GM18519 (cell line): ENCODE data around the gene MYOM3.

Source experiments
- ATAC-seq: cut with Tn5 transposase; IDR thresholded peaks from one replicate; pipeline ENCODE4 v1.9.1; 2021; ENCODE audit warnings: mild to moderate bottlenecking, moderate library complexity; ENCODE audit not compliant: unreplicated experiment, low FRiP score

MYOM3 gene

GRCh38 chr1:24111996-24112779 is at the start of gene MYOM3:
MYOM3 (minus strand) TSS chr1:24112135; CDS start chr1:24108636, 3,499 bp downstream.
- no peak for ATAC-seq

GRCh38 chr1:24161270-24161669 is 49.3 kb upstream of the MYOM3 start:
- no peak for ATAC-seq

- ATAC-seq, result no peak
Measured at GRCh38 chr1:24159366-24159765, 47.4 kb upstream of the MYOM3 start.

- no peak for ATAC-seq
Measured at GRCh38 chr1:24157918-24158481, 46.1 kb upstream of the MYOM3 start.

- ATAC-seq, result no peak
Measured at GRCh38 chr1:24156542-24157260, 44.8 kb upstream of the MYOM3 start.

- ATAC-seq, result no peak
Measured at GRCh38 chr1:24155011-24155782, 43.3 kb upstream of the MYOM3 start.

GRCh38 chr1:24154215-24154614 is 42.3 kb upstream of the MYOM3 start:
- ATAC-seq, result no peak

GRCh38 chr1:24152631-24153494 is 40.9 kb upstream of the MYOM3 start:
- no peak for ATAC-seq

- no peak for ATAC-seq
Measured at GRCh38 chr1:24151175-24151533, 39.2 kb upstream of the MYOM3 start.

- no peak for ATAC-seq
Measured at GRCh38 chr1:24150234-24151174, 38.6 kb upstream of the MYOM3 start.

GRCh38 chr1:24149866-24150233 is 37.9 kb upstream of the MYOM3 start:
- ATAC-seq, result no peak

GRCh38 chr1:24147816-24148215 is 35.9 kb upstream of the MYOM3 start:
- no peak for ATAC-seq

- ATAC-seq, result no peak
Measured at GRCh38 chr1:24147194-24147593, 35.3 kb upstream of the MYOM3 start.

- ATAC-seq, result no peak
Measured at GRCh38 chr1:24142546-24143534, 30.9 kb upstream of the MYOM3 start, which contains the start of gene IL22RA1. IL22RA1 (minus strand) TSS chr1:24143140; CDS start chr1:24143082, 58 bp downstream.

- no peak for ATAC-seq
Measured at GRCh38 chr1:24141311-24141997, 29.5 kb upstream of the MYOM3 start.

GRCh38 chr1:24140741-24141181 is 28.8 kb upstream of the MYOM3 start:
- no peak for ATAC-seq

GRCh38 chr1:24139841-24140425 is 28.0 kb upstream of the MYOM3 start:
- no peak for ATAC-seq
